ENCODE measurements around the gene ABLIM2.

DNA sequence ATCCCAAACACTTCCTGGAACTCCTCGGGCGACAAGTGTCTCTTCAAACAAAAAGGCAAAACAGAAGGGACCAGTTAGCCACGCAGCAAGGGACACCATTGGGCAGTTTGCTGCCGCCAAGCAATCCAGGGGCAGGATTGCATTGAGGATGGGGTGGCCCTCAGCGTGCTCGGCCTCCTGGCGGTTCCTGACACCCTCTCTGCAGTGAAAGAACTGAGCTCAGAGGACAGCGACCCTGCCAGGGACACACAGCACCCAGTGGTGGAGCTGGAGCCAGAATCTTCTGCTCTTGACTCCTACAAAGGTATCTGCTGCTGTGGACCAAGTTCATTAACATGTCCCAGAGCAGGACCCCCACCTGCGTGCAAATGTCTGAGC is 191.6 kb downstream of the ABLIM2 start:
- TF ChIP-seq POLR2A (IDR thresholded peaks at IDR 0.05): no peak
- TF ChIP-seq, protein P1, sequence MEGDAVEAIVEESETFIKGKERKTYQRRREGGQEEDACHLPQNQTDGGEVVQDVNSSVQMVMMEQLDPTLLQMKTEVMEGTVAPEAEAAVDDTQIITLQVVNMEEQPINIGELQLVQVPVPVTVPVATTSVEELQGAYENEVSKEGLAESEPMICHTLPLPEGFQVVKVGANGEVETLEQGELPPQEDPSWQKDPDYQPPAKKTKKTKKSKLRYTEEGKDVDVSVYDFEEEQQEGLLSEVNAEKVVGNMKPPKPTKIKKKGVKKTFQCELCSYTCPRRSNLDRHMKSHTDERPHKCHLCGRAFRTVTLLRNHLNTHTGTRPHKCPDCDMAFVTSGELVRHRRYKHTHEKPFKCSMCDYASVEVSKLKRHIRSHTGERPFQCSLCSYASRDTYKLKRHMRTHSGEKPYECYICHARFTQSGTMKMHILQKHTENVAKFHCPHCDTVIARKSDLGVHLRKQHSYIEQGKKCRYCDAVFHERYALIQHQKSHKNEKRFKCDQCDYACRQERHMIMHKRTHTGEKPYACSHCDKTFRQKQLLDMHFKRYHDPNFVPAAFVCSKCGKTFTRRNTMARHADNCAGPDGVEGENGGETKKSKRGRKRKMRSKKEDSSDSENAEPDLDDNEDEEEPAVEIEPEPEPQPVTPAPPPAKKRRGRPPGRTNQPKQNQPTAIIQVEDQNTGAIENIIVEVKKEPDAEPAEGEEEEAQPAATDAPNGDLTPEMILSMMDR (IDR thresholded peaks at IDR 0.05): no peak
